Stomach (tissue), 9 donors: ENCODE measurements around the gene RERE. TPM values are rescaled to one million over a fixed set of nuclear protein-coding genes. Genes with fewer than 3 reads are reported as not detected.
A peak's percentile ranks its signal among the peaks of the same experiment; 100 is the strongest.

ENCODE experiments used
- DNase-seq, 2 donors: peaks; one replicate each; pipeline versions ENCODE4 v3.0.0 to v3.0.0-alpha.2; 2013 to 2019
- H3K27ac ChIP-seq, 5 donors: fragments of 200-600 bp in 4 of 5; sonication (generic) in 4 of 5; one replicate each; pipeline ENCODE4 v1.5.1; 2013 to 2019; ENCODE audit warnings: mild to moderate bottlenecking in 1 of 5, moderate library complexity in 1 of 5
- H3K27me3 ChIP-seq, 3 donors: fragments of 200-600 bp; sonication (generic); one replicate each; pipeline ENCODE4 v1.5.1; 2017 to 2019; ENCODE audit warnings: mixed run types in 1 of 3
- H3K36me3 ChIP-seq, 4 donors: fragments of 200-600 bp; sonication (generic); 1 replicate in 3 of 4; 2 replicates in 1 of 4; pipeline ENCODE4 v1.5.1; 2016 to 2019
- H3K4me1 ChIP-seq, 4 donors: fragments of 200-600 bp; sonication (generic); one replicate each; pipeline ENCODE4 v1.5.1; 2016 to 2019
- H3K4me3 ChIP-seq, 4 donors: fragments of 200-600 bp; sonication (generic) in 3 of 4; one replicate each; pipeline ENCODE4 v1.5.1; 2016 to 2019; ENCODE audit warnings: mild to moderate bottlenecking in 1 of 4
- H3K9me3 ChIP-seq, 4 donors: fragments of 200-600 bp; sonication (generic); one replicate each; pipeline ENCODE4 v1.5.1; 2016 to 2019
- CTCF ChIP-seq, 7 experiments: fragments of 450-650 bp in 4 of 7; fragments of 200-600 bp in 3 of 7; sonication (generic) in 3 of 7; IDR thresholded peaks; one replicate each; pipeline ENCODE4 v1.5.1; 2016 to 2019; ENCODE audit warnings: antibody characterized with exemption in 7 of 7, control low read depth in 2 of 7, mild to moderate bottlenecking in 1 of 7
- EP300 ChIP-seq: sonication (generic); formaldehyde crosslinking; IDR thresholded peaks from one replicate; pipeline ENCODE4 v1.6.1; 2017; ENCODE audit warnings: antibody characterized with exemption
- POLR2A ChIP-seq, 4 donors: fragments of 450-650 bp; IDR thresholded peaks; one replicate each; pipeline ENCODE4 v1.6.1; 2016; ENCODE audit warnings: antibody characterized with exemption in 4 of 4, control low read depth in 2 of 4, mild to moderate bottlenecking in 1 of 4, moderate library complexity in 1 of 4
- POLR2AphosphoS5 ChIP-seq, 3 donors: sonication (generic); formaldehyde crosslinking; IDR thresholded peaks; one replicate each; pipeline ENCODE4 v1.6.1; 2016; ENCODE audit warnings: antibody characterized with exemption in 3 of 3
- WGBS, 5 donors: extraction: QIAGEN DNeasy Blood & Tissue Kit in 3 of 5; methylation state at CpG; one replicate each; pipeline versions ENCODE4 v1.1.5 to v1.1.7; 2013 to 2018; 5-methylcytosine and 5-hydroxymethylcytosine counted together
- intact Hi-C: fragments of 100-400 bp; cut with DNase I; formaldehyde crosslinking; loops from one replicate; pipeline ENCODE4 v1.15.1; 2023; ENCODE audit warnings: low total_unique reads
- polyA plus RNA-seq, 3 donors: library from polyadenylated mRNA; stranded (reverse); fragments of 200-250 nt; gene quantifications; one replicate each; pipeline ENCODE4 v1.2.3, GENCODE V29; 2013
- total RNA-seq, 5 donors: library from RNA; depleted of rRNA; stranded (reverse); fragments of >200 nt; gene quantifications; one replicate each; pipeline versions ENCODE4 v1.1.0 to v1.2.3, GENCODE V29; 2014 to 2016
- donor health status: healthy with polysubstance abuse.
- donor health status: Bipolar disorder and iron deficiency.
- donor health status: healthy.

Gene RERE
- total and polyA plus RNA-seq, 8 donors = 15.6 to 198 (median 79.3) TPM

GRCh38 chr1:8512504-8512903, 304.9 kb downstream of the RERE start:
- Histone ChIP-seq H3K4me1 (peaks cover 8 to 47% (median 31%) of the 10 kb centered on the region in 4 donors), H3K9me3 (no peaks in the 10 kb centered on the region), H3K4me3 (no peak overlapping the region), H3K27me3 (no peaks in the 10 kb centered on the region), H3K36me3 (peaks cover 0 to 11% (median 6%) of the 10 kb centered on the region in 4 donors), H3K27ac (no peak overlapping the region)
- no peak for DNase-seq
- intact Hi-C loops = no loop called here
- 92 to 97% (median 96%) methylated on average over 6 of the region's 6 CpGs for WGBS, 5 donors
- no peak for TF ChIP-seq POLR2AphosphoS5 (IDR thresholded peaks at IDR 0.05)
- no peak for TF ChIP-seq CTCF (IDR thresholded peaks at IDR 0.05)
- TF ChIP-seq POLR2A (IDR thresholded peaks at IDR 0.05) = no peak
- no peak for TF ChIP-seq EP300

- peak in 1 of 2 donors; percentile 66 for DNase-seq
- H3K36me3 ChIP-seq = peaks cover 0 to 17% (median 10%) of the 10 kb centered on the region in 4 donors
- no peak for TF ChIP-seq POLR2AphosphoS5 (IDR thresholded peaks at IDR 0.05)
- no peak for TF ChIP-seq POLR2A (IDR thresholded peaks at IDR 0.05)
- no peak for TF ChIP-seq CTCF (IDR thresholded peaks at IDR 0.05)
- no peak for TF ChIP-seq EP300
- no peak overlapping the region for H3K4me3 ChIP-seq
- no peaks in the 10 kb centered on the region for H3K9me3 ChIP-seq
- no peaks in the 10 kb centered on the region for H3K27me3 ChIP-seq
- intact Hi-C loops = no loop called here
- peak overlapping the region in 4 of 5 donors; percentile 32 to 72 (median 62) for H3K27ac ChIP-seq
- peaks cover 0 to 31% (median 11%) of the 10 kb centered on the region in 4 donors for H3K4me1 ChIP-seq
- 49 to 70% (median 55%) methylated on average over 9 of the region's 9 CpGs for WGBS, 5 donors
These were observed 307.2 kb downstream of the RERE start for GRCh38 chr1:8510041-8510823.

- peaks cover 0 to 26% (median 11%) of the 10 kb centered on the region in 4 donors for H3K4me1 ChIP-seq
- H3K27ac ChIP-seq = peak overlapping the region in 4 of 5 donors; percentile 32 to 72 (median 62)
- intact Hi-C loops = no loop called here
- H3K9me3 ChIP-seq = no peaks in the 10 kb centered on the region
- no peak for DNase-seq
- 92 to 97% (median 96%) methylated on average over 7 of the region's 7 CpGs for WGBS, 5 donors
- no peaks in the 10 kb centered on the region for H3K27me3 ChIP-seq
- no peak for TF ChIP-seq CTCF (IDR thresholded peaks at IDR 0.05)
- no peak for TF ChIP-seq EP300
- no peak for TF ChIP-seq POLR2AphosphoS5 (IDR thresholded peaks at IDR 0.05)
- TF ChIP-seq POLR2A (IDR thresholded peaks at IDR 0.05) = no peak
- no peak overlapping the region for H3K4me3 ChIP-seq
- peaks cover 0 to 17% (median 9%) of the 10 kb centered on the region in 4 donors for H3K36me3 ChIP-seq
These were observed 307.9 kb downstream of the RERE start for GRCh38 chr1:8509579-8509978.

GRCh38 chr1:8506995-8507615, 310.3 kb downstream of the RERE start:
- H3K4me3 ChIP-seq = no peak overlapping the region
- no peak for DNase-seq
- no peaks in the 10 kb centered on the region for H3K9me3 ChIP-seq
- no peak for TF ChIP-seq EP300
- no peak for TF ChIP-seq POLR2A (IDR thresholded peaks at IDR 0.05)
- TF ChIP-seq POLR2AphosphoS5 (IDR thresholded peaks at IDR 0.05) = no peak
- no peak for TF ChIP-seq CTCF (IDR thresholded peaks at IDR 0.05)
- intact Hi-C loops = no loop called here
- peaks cover 0 to 26% (median 11%) of the 10 kb centered on the region in 4 donors for H3K4me1 ChIP-seq
- H3K36me3 ChIP-seq = peaks cover 0 to 12% (median 4%) of the 10 kb centered on the region in 4 donors
- 83 to 95% (median 90%) methylated on average over 11 of the region's 11 CpGs for WGBS, 5 donors
- no peaks in the 10 kb centered on the region for H3K27me3 ChIP-seq
- H3K27ac ChIP-seq = no peak overlapping the region
